ENCODE measurements around the gene ADGRG3.

Gene ADGRG3

DNA sequence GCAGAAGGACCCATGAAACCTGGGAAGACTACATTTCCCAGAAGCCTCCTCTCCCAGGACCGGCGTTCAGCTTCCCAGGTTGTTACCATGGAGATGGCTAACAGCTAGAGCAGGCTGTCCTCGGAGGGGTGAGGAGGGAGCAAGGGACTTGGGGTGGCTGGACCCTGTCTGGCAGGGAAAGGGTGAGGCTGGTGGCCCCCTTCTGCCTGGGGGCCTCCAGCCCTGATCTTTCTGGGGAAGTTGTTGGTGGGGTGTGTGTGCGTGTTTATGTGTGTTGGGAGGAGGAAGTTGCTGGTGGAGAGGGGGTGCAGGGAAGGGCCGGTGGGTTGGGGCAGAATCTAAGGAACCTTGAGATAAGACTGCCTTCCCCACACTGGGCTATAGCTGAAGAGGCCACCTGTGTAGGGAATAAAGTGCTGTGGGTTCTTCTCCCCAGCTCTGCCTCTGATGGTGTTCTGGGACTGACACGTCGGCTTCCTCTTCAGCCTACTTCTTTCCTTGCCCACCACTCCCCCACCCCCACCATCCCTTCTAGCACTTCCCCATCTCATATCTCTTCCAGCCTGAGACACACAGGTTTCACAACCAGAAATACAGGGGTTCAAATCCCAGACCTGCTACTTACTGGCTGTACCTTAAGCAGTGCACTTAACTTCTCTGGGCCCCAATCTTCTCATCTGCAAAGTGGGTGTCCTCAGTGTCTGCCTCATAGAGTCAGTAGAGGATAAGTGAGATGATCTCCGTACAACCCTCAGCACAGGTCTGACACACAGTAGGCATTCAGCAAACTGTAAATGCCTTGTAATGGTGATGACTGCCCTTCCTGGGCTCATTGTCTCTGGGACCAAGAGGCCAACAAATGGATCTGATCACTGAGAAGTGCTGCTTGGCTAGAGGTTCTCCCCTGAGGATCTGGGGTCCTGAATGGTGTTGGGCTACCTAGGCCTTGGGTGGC lies 26.9 kb downstream of the ADGRG3 start, which contains the start of gene DRC7:
TSS of gene DRC7 (plus strand) at position 82 of the 955 bp plus-strand sequence. CDS start 3,144 bp downstream, outside the sequence.
- DNase-seq (ENCODE audit: low read depth in 1 of 2, low spot score in 1 of 2): no peak

DNA sequence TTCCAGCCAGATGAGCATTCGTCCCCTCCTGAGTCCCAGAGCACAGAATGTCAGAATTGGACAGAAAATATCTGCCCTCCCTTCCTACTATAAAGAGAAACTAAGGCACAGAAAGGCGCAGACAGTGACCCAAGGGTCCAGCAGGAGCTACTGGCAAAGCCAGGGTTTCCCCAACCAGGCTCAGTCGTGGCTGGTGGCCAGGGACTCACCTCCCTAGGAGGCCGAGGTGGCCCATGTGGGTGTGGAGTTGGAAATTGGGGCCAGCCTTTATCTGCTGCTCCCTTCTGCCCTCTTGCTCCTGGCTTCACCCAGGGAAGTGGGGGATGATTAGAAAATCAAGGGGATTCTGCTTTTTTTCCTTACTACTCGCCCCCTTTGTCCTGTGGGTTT lies 27.6 kb downstream of the ADGRG3 start:
- DNase-seq (ENCODE audit: low read depth in 1 of 2, low spot score in 1 of 2): no peak

DNA sequence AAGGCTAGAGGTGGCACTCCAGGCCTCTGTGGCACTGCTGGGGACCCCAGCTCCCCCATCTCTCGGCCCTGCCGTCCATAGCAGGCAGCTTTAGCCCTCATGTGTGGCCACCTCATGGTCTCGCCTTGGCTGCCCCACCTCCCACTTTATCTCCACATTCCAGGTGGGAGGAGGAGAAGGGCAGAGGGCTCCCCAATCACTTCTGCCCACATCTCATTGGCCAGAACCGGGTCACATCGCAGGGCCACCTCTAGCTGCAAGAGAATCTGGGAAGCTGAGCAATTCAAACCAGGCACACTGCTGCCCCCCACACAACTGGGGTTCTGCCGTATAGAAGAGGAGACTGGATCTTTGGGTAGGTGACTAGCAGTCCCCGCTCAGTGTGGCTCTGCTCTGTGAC lies 28.1 kb downstream of the ADGRG3 start:
- no peak for DNase-seq (ENCODE audit: low read depth in 1 of 2, low spot score in 1 of 2)

DNA sequence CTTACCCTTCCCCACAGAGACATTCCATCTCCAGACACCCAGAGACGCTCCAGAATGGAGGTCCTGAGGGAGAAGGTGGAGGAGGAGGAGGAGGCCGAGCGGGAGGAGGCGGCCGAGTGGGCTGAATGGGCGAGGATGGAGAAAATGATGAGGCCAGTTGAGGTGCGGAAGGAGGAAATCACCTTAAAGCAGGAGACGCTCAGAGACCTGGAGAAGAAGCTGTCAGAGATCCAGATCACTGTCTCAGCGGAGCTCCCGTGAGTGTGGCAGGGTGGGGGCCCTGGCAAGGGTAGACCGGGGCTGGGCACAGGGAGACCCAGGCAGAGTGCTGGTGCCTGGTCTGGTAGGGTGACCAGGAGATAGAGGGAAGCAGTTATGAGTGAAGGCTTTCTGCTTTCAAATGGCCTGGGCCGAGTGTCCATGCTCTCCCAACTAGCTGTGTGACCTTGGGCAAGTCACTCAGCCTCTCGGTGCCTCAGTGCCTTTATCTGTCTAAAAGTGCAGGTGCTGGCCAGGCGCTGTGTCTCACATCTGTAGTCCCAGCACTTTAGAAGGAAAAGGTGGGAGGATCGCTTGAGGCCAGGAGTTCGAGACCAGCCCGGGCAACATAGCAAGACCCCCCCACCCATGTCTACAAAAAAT lies 29.9 kb downstream of the ADGRG3 start:
- no peak for DNase-seq (ENCODE audit: low read depth in 1 of 2, low spot score in 1 of 2)

DNA sequence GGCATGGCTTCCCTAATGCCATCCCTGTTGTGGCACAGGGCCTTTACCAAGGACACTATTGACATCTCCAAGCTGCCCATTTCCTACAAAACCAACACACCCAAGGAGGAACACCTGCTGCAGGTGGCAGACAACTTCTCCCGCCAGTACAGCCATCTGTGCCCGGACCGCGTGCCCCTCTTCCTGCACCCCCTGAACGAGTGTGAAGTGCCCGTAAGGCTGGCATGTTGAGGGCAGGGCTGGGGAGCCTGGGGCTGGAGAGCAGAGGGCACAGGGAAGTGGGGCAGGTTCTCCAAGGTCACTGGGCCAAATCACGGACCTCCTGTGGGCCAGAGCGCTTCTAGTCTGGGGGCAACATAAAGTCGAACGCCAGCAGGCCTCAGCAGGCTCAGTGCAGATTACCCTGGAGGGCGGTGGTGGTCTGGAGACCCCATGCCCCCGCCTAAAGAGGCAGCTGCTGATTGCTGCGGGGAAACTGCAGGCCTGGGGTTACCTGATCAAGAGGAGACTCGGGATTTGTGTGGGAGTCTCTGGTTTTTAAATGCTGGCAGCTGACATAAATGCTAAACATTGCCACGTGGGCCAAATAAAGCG lies 30.8 kb downstream of the ADGRG3 start:
- DNase-seq (ENCODE audit: low read depth in 1 of 2, low spot score in 1 of 2): no peak

- no peak for DNase-seq (ENCODE audit: low read depth in 1 of 2, low spot score in 1 of 2)
These were observed 31.4 kb downstream of the ADGRG3 start for GRCh38 chr16:57699481-57699880.

GRCh38 chr16:57699899-57700298 lies 31.8 kb downstream of the ADGRG3 start:
- DNase-seq (ENCODE audit: low read depth in 1 of 2, low spot score in 1 of 2): no peak

DNA sequence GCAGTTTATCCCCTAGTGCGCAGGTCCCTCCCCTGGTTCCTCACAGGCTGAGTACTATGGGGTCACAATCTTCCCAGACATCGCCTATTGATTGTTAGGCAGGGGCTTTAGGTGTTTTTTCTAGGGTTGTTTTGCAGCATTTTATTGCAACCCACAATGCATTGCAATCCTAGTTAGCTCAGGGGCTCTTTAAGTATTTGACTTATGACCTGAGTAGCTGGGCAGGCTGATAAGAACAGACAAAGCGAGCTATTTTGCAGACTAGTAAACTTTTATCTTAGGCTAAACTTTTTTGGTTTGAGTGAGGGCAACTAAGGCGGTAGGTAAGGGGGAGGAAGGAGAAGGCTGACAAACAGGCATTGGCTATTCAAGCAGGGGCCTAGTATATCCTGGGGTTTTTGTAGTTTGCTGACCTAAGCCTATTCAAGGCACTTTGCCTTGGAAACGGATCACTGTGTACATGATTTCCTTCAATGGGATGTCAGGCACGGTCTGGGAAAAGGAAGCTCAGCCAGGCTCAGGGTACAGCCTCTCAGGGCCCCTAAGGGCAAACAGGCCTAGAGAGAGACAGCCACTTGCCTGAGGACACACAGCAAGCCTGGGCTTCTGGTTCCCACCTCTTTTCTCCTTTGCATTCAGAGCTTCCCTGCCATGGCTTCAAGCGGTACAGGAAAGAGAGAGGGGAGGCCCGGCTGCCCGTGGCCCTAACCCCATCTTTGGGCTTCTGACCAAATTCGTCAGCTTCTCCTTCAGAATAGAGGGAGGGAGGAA lies 32.9 kb downstream of the ADGRG3 start:
- DNase-seq (ENCODE audit: low read depth in 1 of 2, low spot score in 1 of 2): no peak

GRCh38 chr16:57701759-57702371 lies 33.8 kb downstream of the ADGRG3 start:
- no peak for DNase-seq (ENCODE audit: low read depth in 1 of 2, low spot score in 1 of 2)

- DNase-seq (ENCODE audit: low read depth in 1 of 2, low spot score in 1 of 2): no peak
These were observed 35.4 kb downstream of the ADGRG3 start for GRCh38 chr16:57703416-57704010.

- DNase-seq (ENCODE audit: low read depth in 1 of 2, low spot score in 1 of 2): no peak
These were observed 36.2 kb downstream of the ADGRG3 start for GRCh38 chr16:57704011-57704904.

GRCh38 chr16:57704905-57705852 lies 37.1 kb downstream of the ADGRG3 start:
- no peak for DNase-seq (ENCODE audit: low read depth in 1 of 2, low spot score in 1 of 2)

- no peak for DNase-seq (ENCODE audit: low read depth in 1 of 2, low spot score in 1 of 2)
These were observed 38.6 kb downstream of the ADGRG3 start for GRCh38 chr16:57706717-57707116.

- no peak for DNase-seq (ENCODE audit: low read depth in 1 of 2, low spot score in 1 of 2)
These were observed 39.2 kb downstream of the ADGRG3 start for GRCh38 chr16:57707331-57707730.

GRCh38 chr16:57708168-57708567 lies 40.1 kb downstream of the ADGRG3 start:
- DNase-seq (ENCODE audit: low read depth in 1 of 2, low spot score in 1 of 2): no peak

GRCh38 chr16:57709663-57710062 lies 41.6 kb downstream of the ADGRG3 start:
- no peak for DNase-seq (ENCODE audit: low read depth in 1 of 2, low spot score in 1 of 2)

DNA sequence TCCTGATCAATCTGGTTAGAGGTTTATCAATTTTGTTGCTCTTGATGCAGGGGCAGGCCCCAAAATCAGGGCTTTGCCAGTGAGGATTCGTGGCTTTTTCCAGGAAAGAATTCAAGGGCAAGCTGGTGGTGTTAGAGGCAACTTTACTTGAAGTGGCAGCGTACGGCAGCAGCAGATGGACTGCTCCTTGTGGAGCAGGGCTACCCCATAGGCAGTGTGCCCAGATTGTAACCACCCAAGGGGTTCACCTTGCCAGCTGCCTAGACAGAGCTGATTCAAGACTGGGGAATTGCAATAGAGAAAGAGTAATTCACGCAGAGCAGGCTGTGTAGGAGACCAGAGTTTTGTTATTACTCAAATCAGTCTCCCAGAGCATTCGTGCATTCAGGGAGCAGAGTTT lies 43.2 kb downstream of the ADGRG3 start:
- DNase-seq (ENCODE audit: low read depth in 1 of 2, low spot score in 1 of 2): no peak

- DNase-seq (ENCODE audit: low read depth in 1 of 2, low spot score in 1 of 2): no peak
These were observed 43.9 kb downstream of the ADGRG3 start for GRCh38 chr16:57711993-57712392.
